Left lobe of liver (tissue), 2 donors: ENCODE results near the gene FAM110A. TPM values are rescaled to one million over a fixed set of nuclear protein-coding genes. Genes with fewer than 3 reads are reported as not detected.
A peak's percentile ranks its signal among the peaks of the same experiment; 100 is the strongest.
"Not testable (repeated sequence)": the region's sequence is repeated elsewhere in the genome, so short reads cannot be mapped to it uniquely, and the experiment has no call there.

Experiments used
- ATAC-seq: fragments of 200-7000 bp; cut with Tn5 transposase; one replicate; pipeline ENCODE4 v1.9.1; 2020; ENCODE audit warnings: mild to moderate bottlenecking, moderate library complexity
- DNase-seq: peaks from one replicate; pipeline ENCODE4 v3.0.0-alpha.2; 2020; ENCODE audit warnings: low spot score
- total RNA-seq: library from RNA; stranded (reverse); gene quantifications from one replicate; pipeline ENCODE4 v1.2.1, GENCODE V29; 2021
- donor health status: DM: no; HTN: no; CAD: no; lungs with moderate emphysema.
- donor health status: DM: no; HTN: yes; CAD: no.

FAM110A gene
- total RNA-seq, 1 donor from 2014 or later: 1.7 TPM

GRCh38 chr20:822651-823573, 10.6 kb upstream of the FAM110A start:
- DNase-seq (no peak), ATAC-seq (no peak)

DNA sequence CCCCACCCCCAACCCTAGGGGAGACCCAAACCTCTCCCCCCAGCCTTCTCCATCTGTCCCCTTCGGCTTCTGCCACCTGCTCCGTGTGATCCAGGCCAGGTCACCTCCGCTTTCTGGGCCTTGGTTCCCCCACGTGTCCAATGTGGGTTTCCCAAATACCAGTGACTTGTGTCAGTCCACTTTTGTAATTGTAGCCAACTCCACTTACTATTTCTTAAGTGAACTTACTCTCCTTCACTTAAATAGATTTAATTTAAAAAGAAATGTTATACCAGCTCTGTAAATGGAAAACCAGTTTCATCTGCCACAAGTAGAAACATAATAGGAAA, 10.0 kb upstream of the FAM110A start:
- ATAC-seq (no peak), DNase-seq (no peak)

DNA sequence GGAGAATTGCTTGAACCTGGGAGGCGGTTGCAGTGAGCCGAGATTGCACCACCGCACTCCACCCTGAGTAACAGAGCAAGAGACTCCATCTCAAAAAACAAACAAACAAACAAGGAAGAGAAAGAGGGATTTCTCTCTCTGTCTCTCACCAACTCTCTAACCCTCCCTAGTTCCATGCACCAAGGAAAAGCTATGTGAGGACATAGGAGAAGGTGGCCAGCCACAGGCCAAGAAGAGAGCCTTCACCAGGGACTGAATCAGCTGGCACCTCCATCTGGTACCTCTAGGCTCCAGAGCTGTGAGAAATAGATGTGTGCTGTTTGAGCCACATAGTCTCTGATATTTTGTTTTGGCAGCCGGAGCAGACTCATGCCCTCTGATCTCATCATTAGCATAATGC, 9.0 kb upstream of the FAM110A start:
- DNase-seq (peak; percentile 16), ATAC-seq (no peak)

- DNase-seq (no peak), ATAC-seq (no peak)
Observed at GRCh38 chr20:824916-825315, 8.6 kb upstream of the FAM110A start.

DNA sequence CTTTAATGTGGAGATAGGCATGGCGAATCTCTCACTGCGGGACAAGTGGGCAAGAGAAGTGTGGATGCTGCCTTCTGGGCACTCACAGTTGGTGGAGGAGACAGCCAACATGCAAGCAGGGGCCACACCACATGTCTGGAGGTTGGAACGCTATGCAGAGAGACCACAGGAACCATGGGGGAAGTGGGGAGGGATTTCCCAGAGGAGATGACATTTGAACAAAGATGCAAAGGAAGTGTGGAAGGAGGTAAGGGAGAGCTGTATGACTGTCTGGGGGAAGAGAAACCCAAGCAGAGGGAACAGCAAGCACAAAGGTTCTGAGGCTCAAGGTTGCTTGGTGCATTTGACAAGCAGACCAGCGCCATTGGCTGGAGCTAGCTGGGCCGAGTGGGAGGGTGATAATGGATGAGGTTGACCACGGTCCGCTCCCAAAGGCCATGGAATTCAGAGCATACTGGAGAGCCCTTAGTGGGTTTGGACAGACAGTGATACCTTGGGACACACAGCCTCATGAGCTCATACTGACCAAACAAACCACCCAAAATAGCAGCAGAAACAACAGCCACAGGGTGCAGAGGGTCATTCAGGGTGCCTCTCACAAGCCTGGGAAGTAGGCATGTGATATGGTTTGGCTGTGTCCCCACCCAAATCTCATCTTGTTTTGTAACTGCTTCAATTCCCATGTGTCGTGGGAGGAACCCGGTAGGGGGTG, 7.6 kb upstream of the FAM110A start:
- DNase-seq: peak; percentile 22
- no peak for ATAC-seq

GRCh38 chr20:826695-827323, 6.7 kb upstream of the FAM110A start:
- no peak for ATAC-seq
- peak; percentile 12 for DNase-seq

DNA sequence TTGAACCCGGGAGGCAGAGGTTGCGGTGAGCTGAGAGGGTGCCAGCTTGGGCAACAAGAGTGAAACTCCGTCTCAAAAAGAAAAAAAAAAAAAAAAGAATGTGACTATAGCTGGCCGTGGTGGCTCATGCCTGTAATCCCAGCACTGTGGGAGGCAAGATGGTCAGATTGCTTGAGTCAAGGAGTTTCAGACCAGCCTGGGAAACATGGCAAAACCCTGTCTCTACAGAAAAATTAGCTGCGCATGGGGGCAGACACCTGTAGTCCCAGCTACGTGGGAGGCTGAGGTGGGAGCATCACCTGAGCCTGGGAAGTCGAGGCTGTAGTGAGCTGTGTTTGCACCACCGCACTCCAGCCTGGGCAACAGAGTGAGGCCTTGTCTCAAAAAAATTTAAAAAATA, 5.5 kb upstream of the FAM110A start:
- ATAC-seq, DNase-seq: not testable (repeated sequence)

GRCh38 chr20:828987-829386, 4.5 kb upstream of the FAM110A start:
- DNase-seq: no peak
- ATAC-seq: no peak

DNA sequence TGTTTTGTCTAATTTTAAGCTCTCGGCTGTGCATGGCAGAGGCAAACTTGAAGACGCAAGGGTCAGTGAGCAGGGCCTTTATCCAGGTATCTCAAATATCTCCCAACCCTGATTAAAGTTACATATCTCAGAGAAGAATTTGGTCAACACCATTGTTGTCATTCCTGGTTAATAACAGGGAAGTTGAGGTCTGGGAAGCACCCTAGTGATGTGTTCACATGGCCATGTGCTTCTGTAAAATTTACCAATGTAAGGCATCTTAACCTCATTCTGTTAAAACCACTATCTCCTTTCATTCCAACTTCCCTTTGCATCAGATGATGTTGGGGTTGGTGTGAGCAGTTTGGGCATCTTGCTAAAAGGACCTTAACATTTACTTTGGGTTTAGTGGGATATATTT, 4.0 kb upstream of the FAM110A start:
- ATAC-seq (no peak), DNase-seq (no peak)

DNA sequence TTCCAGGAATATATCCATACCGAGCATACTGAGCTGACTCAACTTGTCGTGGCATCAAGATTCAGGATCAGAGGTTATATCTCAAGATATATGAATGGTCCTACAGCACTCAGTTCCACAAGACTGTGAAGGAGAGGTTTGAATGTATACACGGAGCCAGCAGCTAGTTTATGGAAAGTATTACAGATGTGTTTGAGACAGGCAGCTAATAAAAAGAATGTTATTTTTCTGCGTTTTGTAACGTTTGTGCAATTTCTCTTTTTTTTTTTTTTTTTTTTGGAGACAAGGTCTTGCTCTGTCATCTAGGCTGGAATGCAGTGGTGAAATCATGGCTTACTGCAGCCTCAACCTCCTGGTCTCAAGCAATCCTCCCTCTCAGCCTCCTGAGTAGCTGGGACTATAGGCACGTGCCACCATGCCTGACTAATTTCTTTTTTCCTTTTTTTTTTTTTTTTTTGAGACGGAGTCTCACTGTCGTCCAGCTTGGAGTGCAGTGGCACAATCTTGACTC, 3.4 kb upstream of the FAM110A start:
- ATAC-seq (no peak), DNase-seq (no peak)

DNA sequence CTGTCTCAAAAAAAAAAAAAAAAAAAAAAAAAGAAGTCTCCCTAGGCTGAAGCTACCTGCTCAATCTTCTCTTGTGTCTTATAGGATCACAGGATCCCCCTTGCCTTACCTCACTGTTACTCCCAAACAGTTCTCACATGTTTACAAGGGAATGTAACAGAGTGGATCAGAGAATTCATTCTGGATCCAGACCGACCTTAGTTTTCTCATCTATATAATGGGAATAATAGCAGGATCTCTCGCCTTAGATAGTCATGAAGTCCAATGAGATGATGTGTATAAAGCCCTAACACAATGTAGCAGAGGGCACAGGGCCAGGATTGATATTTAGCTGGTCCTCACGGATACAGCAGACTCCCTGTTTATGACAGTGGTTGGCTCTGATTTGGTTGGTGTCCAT, 2.3 kb upstream of the FAM110A start:
- no peak for DNase-seq
- ATAC-seq: no peak

DNA sequence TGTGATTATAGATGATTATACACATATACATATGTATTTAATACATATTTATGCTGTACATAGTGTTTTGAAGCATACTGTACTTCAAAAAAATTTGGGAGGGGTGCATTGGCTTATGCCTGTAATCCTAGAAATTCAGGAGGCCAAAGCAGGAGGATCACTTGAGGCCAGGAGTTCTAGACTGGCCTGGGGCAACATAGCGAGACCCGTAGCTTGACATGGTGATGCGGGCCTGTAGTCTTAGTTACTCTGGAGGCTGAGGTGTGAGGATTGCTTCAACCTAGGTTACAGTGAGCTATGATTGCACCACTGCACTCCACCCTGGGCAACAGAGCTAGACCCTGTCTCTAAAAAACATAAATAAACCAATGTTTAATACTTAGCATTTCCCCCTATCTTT, 1.6 kb upstream of the FAM110A start:
- no peak for ATAC-seq
- DNase-seq: no peak

DNA sequence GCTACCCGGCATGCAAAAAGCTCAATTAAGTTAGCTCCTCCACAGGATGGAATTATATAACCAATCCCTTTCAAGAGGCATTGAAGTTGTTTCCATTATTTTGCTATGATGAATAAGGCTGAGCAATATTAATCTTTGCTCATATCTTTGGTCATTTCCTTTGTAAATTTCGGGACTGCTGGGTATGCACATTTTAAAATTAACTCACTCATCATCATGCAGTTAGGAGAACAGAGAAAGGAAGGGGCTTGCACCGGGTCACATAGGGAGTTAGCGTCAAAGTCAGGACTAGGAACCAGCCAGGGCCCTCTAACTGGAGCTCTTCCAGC, 430 bp upstream of the FAM110A start:
- ATAC-seq (no peak), DNase-seq (no peak)

DNA sequence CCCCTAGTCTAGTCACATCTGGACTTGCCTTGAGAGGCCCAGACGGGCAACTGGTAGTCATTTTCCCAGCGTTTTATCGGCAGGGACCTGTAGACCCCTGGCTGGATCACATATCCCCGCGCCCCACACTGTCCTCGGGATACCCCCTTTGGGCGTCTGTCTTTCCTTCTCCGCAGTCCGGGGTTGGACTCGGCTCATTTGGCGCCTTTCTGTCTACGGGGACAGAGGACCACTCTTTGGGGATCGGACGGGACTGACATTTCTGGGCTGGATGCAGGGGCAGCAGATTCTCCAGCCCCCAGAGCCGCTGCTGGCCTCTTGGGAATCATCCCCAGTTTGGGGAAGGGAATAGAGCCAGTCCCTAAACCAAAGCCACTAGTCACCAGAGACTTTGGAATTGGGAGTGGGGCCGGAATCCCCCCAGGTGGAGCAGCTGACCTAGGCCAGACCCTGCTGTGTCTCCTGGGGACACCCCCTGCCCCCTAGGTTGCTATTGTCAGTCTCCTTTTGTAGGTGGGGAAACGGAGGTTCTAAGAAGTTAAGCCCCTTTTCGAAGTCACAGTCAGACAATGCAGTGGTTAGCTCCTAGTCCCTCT, 734 bp downstream of the FAM110A start:
- no peak for ATAC-seq
- no peak for DNase-seq

GRCh38 chr20:835608-836045, 2.1 kb downstream of the FAM110A start:
- ATAC-seq (peak; percentile 81), DNase-seq (peak; percentile 92)

- ATAC-seq (no peak), DNase-seq (no peak)
Observed at GRCh38 chr20:836190-836589, 2.7 kb downstream of the FAM110A start.

DNA sequence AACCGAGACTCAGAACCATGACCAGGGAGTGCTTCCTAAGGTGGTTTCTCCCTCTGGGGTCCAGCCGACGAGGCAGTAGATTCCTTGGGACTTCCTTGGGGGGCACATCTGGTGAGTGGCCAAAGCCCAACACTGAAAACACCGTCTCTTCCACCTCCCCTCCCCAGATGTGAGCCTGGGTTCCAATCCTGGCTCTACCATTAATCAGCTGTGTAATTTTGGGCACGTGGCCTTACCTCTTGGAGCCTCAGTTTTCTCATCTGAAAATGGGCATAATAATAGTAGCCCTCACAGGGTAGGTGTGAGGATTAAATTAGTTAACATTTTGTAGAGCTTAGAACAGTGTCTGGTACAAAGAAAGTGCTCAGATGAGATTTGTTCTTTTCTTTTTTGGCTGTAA, 5.5 kb downstream of the FAM110A start:
- no peak for DNase-seq
- no peak for ATAC-seq

DNA sequence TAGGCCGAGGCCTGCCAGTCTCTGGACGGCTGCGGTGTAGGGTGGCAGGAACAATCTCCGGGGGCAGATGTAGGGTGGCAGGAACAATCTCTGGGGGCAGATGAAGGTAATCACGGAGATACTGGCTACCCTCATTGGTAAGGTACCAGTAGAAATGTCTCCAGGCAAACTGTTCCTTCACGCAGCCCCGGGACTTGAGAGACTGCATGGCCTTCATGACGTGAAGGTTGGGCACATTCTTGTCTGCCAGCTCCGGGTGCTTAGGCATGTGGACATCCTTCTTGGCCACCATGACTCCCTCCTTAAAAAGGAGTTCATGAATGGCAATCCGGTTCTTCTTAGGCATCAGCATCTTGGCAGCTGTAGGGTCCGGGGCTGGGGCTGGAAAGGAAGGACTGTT, 6.1 kb downstream of the FAM110A start:
- no peak for DNase-seq
- ATAC-seq: no peak

DNA sequence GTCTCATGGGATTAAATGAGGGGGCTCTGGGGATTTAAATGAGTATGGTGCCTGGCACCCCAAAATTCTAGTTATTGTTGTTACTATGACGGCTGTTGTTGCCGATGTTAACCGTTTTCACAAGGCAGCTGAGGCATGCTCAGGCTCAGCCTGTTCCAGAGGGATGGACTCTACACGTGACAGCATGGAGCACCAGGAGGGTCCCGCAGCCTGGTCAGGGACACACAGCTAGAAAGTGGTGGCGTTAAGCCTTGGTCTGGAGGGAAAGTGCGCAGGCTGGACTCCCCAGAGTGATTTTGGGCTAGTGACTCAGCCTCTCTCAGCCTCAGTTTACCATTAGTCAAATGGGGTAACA, 7.0 kb downstream of the FAM110A start:
- DNase-seq: no peak
- no peak for ATAC-seq

- ATAC-seq: peak; percentile 77
- DNase-seq: peak; percentile 76
Observed at GRCh38 chr20:840858-841567, 7.5 kb downstream of the FAM110A start.
